ENCODE data around the gene SLC37A1. TPM values are rescaled to one million over a fixed set of nuclear protein-coding genes. Genes with fewer than 3 reads are reported as not detected.

The SLC37A1 gene
- total RNA-seq, 1 experiment from 2014 or later: 38.3 TPM

DNA sequence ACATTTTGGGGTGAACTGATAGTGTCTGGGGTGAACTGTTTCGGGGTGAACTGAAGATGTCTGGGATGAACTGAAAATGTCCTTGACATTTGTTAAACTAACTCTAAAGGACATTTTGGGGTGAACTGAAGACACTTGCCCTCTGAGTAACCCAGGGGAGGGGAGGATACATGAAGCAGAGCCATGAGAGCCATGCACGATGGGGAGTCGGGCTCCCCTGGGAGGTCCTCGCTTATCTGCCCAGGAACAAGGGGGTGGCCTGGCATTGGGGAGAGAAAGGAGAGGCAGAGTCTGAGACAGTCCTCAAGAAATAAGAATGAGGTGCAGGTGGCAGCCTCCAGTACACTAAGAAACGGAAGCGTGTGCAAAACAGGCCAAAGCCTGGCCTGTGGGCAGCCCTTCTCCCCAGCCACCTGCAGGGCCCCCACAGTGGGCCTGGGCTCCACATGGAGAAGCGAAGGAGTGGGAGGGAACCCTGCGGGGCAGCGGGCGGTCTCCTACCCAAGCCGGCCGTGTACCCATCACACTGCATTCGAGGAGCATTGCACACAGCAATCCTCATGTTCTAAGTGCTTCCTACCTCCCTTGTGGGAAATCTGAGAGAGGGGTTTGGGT lies 41.8 kb upstream of the SLC37A1 start:
- ATAC-seq (no peak), DNase-seq (no peak)
- Histone ChIP-seq H3K4me1 (ENCODE audit: insufficient read depth, low read length) (peaks cover 38% of the 10 kb centered on the region), H3K4me2 (ENCODE audit: low read length) (no peak overlapping the region), H3K9me2 (replicated peaks; ENCODE audit: low read length) (no peaks in the 10 kb centered on the region), H2AFZ (ENCODE audit: low read length) (no peak overlapping the region), H3K9me3 (ENCODE audit: low read length) (no peaks in the 10 kb centered on the region), H3K27me3 (ENCODE audit: low read length) (no peaks in the 10 kb centered on the region), H3K4me3 (ENCODE audit: low read length) (no peak overlapping the region), H3K36me3 (ENCODE audit: low read depth, low read length) (no peaks in the 10 kb centered on the region), H3K27ac (ENCODE audit: low read length) (no peak overlapping the region), H3F3A (ENCODE audit: low read length, unreplicated experiment) (no peaks in the 10 kb centered on the region), H3K9ac (ENCODE audit: low read length) (no peak overlapping the region), H4K20me1 (ENCODE audit: low read length) (no peaks in the 10 kb centered on the region), H3K79me2 (ENCODE audit: low read length) (no peaks in the 10 kb centered on the region)
- no TSS peak for BruUV-seq (replicated peaks)
- intact Hi-C loops (cut with micrococcal nuclease): no loop called here
- ChIA-PET CTCF (no interaction called here), POLR2A (ENCODE audit: unreplicated experiment) (no interaction called here)
- TF ChIP-seq, protein P1, sequence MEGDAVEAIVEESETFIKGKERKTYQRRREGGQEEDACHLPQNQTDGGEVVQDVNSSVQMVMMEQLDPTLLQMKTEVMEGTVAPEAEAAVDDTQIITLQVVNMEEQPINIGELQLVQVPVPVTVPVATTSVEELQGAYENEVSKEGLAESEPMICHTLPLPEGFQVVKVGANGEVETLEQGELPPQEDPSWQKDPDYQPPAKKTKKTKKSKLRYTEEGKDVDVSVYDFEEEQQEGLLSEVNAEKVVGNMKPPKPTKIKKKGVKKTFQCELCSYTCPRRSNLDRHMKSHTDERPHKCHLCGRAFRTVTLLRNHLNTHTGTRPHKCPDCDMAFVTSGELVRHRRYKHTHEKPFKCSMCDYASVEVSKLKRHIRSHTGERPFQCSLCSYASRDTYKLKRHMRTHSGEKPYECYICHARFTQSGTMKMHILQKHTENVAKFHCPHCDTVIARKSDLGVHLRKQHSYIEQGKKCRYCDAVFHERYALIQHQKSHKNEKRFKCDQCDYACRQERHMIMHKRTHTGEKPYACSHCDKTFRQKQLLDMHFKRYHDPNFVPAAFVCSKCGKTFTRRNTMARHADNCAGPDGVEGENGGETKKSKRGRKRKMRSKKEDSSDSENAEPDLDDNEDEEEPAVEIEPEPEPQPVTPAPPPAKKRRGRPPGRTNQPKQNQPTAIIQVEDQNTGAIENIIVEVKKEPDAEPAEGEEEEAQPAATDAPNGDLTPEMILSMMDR (conservative IDR thresholded peaks at IDR 0.05; ENCODE audit: low read depth, low read length): no peak
- TF ChIP-seq EZH2 (IDR thresholded peaks at IDR 0.05; ENCODE audit: low read length, unreplicated experiment) (no peak), EZH2phosphoT487 (IDR thresholded peaks at IDR 0.05; ENCODE audit: borderline replicate concordance, low read length) (no peak)

DNA sequence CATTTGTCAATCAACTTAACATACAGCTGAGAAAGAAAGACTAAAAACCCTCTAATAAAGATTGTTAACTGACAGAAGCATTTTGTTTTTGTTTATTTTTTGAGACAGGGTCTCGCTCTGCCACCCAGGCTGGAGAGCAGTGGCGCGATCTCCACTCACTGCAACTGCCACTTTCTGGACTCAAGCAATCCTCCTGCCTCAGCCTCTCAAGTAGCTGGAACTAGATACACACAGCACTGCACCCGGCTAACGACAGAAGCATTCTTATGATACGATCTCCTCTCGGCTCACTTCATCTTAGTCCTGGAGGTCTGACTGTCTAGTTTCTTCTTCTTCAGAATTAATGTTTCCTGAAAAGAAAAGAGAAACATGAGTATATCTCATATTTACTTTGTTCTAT lies 41.1 kb upstream of the SLC37A1 start:
- H2AFZ ChIP-seq (ENCODE audit: low read length): no peak overlapping the region
- no peaks in the 10 kb centered on the region for H3K27me3 ChIP-seq (ENCODE audit: low read length)
- no peak for TF ChIP-seq EZH2 (IDR thresholded peaks at IDR 0.05; ENCODE audit: low read length, unreplicated experiment)
- TF ChIP-seq EZH2phosphoT487 (IDR thresholded peaks at IDR 0.05; ENCODE audit: borderline replicate concordance, low read length): no peak
- TF ChIP-seq, protein P1 (conservative IDR thresholded peaks at IDR 0.05; ENCODE audit: low read depth, low read length): no peak
- no peaks in the 10 kb centered on the region for H3K79me2 ChIP-seq (ENCODE audit: low read length)
- H3K4me3 ChIP-seq (ENCODE audit: low read length): no peak overlapping the region
- intact Hi-C loops (cut with micrococcal nuclease): no loop called here
- ATAC-seq (no peak), DNase-seq (no peak)
- peaks cover 37% of the 10 kb centered on the region for H3K4me1 ChIP-seq (ENCODE audit: insufficient read depth, low read length)
- POLR2A ChIA-PET (ENCODE audit: unreplicated experiment): no interaction called here
- no peak overlapping the region for H3K9ac ChIP-seq (ENCODE audit: low read length)
- H3K36me3 ChIP-seq (ENCODE audit: low read depth, low read length): no peaks in the 10 kb centered on the region
- no peaks in the 10 kb centered on the region for H3K9me3 ChIP-seq (ENCODE audit: low read length)
- H4K20me1 ChIP-seq (ENCODE audit: low read length): no peaks in the 10 kb centered on the region
- H3K4me2 ChIP-seq (ENCODE audit: low read length): no peak overlapping the region
- no peaks in the 10 kb centered on the region for H3K9me2 ChIP-seq (replicated peaks; ENCODE audit: low read length)
- no TSS peak for BruUV-seq (replicated peaks)
- no peaks in the 10 kb centered on the region for H3F3A ChIP-seq (ENCODE audit: low read length, unreplicated experiment)
- CTCF ChIA-PET: no interaction called here
- no peak overlapping the region for H3K27ac ChIP-seq (ENCODE audit: low read length)

DNA sequence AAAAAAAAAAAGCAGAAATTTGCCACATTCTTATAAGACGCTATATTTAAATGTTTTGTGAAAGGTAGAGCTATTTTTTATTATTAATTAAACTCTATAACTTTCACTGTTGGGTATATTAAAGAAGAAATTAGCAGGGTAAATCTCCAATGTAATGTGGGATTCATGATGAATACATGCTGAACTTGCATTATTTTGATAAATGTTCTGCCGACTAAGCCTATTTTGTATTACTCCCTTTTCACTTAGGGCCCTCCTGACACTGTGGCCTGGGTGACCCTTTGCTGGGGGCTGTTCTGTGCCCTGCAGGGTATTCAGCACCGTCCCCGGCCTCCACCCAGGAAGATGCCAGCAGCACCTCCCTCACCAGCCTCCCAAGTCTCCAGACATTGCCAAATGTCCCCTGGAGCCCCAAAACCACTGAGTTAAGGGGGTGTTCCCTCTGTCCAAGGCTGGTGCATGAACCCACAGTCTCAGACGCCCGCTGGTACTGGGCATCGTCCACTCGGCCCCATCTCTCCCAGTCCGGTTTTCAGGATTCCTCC lies 40.1 kb upstream of the SLC37A1 start:
- POLR2A ChIA-PET (ENCODE audit: unreplicated experiment): no interaction called here
- CTCF ChIA-PET: no interaction called here
- DNase-seq: no peak
- no peaks in the 10 kb centered on the region for H3K27me3 ChIP-seq (ENCODE audit: low read length)
- no peaks in the 10 kb centered on the region for H3K9me2 ChIP-seq (replicated peaks; ENCODE audit: low read length)
- H4K20me1 ChIP-seq (ENCODE audit: low read length): no peaks in the 10 kb centered on the region
- peak overlapping the region; percentile 56 for H3K4me2 ChIP-seq (ENCODE audit: low read length)
- no peak for ATAC-seq
- intact Hi-C loops (cut with micrococcal nuclease): no loop called here
- H3K36me3 ChIP-seq (ENCODE audit: low read depth, low read length): no peaks in the 10 kb centered on the region
- H3K9me3 ChIP-seq (ENCODE audit: low read length): no peaks in the 10 kb centered on the region
- no peaks in the 10 kb centered on the region for H3F3A ChIP-seq (ENCODE audit: low read length, unreplicated experiment)
- peak overlapping the region; percentile 71 for H3K27ac ChIP-seq (ENCODE audit: low read length)
- no peak overlapping the region for H3K4me3 ChIP-seq (ENCODE audit: low read length)
- H2AFZ ChIP-seq (ENCODE audit: low read length): peak overlapping the region; percentile 60
- TF ChIP-seq EZH2phosphoT487 (IDR thresholded peaks at IDR 0.05; ENCODE audit: borderline replicate concordance, low read length) (no peak), EZH2 (IDR thresholded peaks at IDR 0.05; ENCODE audit: low read length, unreplicated experiment) (no peak)
- TF ChIP-seq, protein P1 (conservative IDR thresholded peaks at IDR 0.05; ENCODE audit: low read depth, low read length): no peak
- no peaks in the 10 kb centered on the region for H3K79me2 ChIP-seq (ENCODE audit: low read length)
- no TSS peak for BruUV-seq (replicated peaks)
- H3K4me1 ChIP-seq (ENCODE audit: insufficient read depth, low read length): peaks cover 27% of the 10 kb centered on the region
- peak overlapping the region; percentile 54 for H3K9ac ChIP-seq (ENCODE audit: low read length)
